CD4-positive, alpha-beta T cell treated with Interferon gamma for 1 hour (primary cell): Measurements from ENCODE around the gene DYRK1A.

Experiments used
- DNase-seq: peaks from one replicate; pipeline ENCODE4 v3.0.0-alpha.2; 2020

The DYRK1A gene

DNA sequence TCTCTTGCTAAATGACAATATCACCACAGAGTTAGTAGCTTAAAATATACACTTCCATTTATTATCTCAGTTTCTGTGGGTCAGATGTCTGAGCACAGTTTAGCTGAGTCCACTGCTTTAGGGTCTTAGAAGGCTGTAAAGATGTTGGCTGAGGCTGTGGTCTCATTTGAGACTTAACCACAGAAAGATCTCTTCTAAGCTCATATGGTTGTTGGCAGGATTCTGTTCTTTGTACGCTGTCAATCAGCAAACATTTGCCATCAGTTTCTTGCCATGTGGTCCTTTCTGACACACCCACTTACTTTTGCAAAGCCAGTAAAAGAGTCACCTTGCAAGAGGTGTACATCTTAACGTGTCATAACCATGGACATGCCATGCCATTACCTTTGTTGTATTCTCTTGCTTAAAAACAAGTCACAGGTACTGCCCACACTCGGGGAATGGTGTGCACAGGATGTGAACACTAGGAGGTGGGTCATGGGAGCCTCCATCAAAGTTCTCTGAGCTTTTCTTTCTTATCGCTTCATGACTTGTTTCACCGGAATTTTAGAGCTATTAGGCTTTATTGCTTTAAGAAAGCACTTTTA is 18.7 kb downstream of the DYRK1A start:
- DNase-seq, result no peak

DNA sequence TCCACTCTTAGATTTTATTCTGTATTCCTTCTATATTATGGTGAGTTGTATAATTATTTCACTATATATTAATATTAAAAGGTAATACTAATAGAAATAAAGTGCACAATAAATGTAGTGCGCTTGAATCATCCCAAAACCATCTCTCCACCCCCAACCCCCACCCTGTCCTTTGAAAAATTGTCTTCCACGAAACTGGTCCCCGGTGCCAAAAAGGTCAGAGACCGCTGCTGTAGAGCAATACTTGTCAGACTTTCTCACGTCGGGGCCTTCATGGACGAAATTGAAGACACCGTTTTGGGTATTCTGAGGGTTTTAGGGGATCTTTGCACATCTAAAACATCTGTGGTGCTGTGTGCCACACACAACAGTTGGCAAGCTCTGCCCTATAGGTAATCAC is 19.6 kb downstream of the DYRK1A start:
- DNase-seq, result no peak

DNA sequence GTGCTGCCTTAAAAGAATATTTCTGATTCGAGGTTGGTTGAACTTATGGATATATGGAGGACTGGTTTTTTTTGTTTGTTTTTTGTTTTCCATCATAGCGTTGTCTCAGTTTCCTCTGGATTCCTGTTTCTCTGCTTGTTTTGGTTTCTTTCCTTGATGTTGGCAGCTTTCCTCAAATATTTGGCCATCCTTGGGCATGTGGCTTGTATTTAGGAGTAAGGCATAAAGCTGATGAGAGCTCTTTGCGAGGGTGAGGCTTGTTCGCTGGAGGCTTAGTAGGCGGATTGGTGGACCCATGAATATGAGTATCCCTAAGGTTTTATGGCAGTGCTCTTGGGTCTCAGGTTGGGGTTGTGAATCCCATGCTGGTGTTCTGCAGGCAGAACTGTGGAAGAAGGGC is 22.9 kb downstream of the DYRK1A start:
- no peak for DNase-seq

DNA sequence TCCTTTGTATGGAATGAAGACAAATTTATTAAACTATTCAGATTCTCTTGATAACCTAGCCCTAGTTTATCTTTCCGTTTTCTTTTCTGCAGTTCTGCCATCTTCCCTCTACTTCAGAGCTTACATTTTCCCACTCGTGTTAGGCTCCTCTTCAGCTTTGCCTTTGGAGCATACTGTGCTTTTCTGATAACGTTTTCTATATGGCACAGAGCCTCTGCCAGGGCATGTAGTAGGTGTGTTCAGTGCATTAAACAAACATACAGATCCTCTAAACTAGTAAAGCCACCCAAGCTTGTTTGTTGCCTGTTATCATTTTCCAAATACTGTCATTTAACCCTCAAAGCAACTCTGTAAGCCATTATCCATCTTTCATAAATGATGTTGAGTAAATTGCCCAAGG is 25.1 kb downstream of the DYRK1A start:
- DNase-seq, result no peak

DNA sequence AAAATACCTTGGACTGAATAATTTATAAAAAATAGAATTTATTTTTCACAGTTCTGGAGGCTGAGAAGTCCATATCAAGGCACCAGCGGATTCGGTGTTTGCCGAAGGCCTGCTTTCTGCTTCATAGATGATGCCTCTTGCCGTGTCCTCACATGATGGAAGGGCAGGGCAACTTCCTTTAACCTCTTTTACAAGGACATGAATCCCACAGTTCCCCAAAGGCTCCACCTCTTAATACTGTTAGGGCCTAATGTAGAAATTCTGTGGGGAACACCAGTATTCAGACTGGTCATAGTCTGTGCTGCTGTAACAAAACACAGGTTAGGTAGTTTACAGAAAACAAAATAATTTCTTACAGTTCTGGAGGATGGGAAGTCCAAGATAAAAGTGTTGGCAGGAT is 25.9 kb downstream of the DYRK1A start:
- DNase-seq, result no peak

DNA sequence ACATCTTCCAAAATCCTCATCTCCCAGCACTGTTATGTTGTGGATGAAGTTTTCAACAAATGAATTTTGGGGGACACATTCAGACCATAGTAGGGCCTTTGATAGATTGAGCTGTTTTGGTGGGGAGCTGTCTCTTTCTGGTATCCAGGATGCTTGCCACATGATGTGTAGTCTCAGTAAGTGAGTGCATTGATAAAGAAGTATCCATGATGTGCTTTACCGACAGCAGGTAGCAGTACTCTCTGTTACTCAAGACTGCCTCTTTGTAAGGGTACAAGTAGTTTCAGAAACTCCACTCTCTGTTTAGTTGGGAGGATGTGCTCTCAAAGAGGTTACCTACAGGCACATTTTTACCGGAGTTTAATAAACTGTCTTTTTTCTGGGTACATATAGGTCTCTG is 26.5 kb downstream of the DYRK1A start:
- no peak for DNase-seq

DNA sequence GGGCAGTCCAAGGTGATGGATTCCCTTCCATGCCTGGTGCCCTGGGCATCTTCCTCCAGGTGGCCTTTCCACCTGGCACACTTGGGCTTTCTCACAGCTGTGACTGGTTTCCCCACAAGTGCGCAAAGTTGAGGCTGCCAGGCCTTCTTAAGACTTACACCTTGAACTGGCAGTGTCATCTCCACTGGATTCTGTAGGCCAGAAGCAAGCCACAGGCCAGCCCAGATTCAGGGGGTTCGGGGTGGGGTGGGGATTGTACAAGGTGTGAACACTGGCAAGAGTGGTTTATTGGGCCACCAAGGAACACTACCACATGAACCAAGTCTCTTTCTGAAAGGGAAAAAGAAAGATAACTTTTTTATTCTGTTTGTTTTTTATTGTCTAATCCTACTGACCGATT is 27.2 kb downstream of the DYRK1A start:
- no peak for DNase-seq

DNA sequence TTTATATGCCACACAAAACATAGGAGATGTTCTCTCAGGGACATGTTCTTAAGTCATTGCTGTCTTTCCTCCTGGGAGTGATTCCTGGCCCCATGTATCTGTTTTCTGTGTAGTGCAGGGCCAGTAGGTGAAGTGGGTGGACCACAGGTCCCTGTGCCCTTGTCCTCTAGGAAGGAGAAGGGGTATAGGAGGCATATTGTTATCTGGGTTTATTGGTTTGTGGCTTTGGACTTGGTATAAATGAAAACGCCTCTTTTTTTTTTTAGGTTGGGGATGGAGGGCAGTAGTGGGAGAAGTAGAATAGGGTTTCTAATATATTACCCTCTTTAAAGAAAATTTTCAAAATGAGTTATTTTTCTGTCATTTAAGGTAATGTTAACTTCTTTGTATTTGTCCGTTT is 29.4 kb downstream of the DYRK1A start:
- DNase-seq, result no peak

DNA sequence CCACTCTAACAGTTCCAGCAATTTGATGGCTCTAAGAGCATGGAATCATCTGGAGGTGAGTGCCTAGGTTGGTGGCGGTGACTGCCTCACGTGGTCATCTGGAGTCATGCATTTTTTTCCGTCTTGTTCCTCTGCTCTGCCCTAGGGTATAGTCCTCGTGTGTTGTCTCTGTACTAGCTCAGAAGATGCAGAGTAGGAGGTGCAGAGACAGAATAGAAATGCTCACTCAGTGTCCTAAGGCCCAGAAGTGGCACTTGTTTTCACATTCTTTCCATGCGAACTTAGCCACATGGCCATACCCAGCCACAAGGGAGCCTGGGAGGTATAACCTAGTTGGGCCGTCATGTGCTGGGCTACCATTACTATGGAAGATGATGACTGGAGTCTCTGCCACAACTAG is 30.3 kb downstream of the DYRK1A start:
- no peak for DNase-seq

DNA sequence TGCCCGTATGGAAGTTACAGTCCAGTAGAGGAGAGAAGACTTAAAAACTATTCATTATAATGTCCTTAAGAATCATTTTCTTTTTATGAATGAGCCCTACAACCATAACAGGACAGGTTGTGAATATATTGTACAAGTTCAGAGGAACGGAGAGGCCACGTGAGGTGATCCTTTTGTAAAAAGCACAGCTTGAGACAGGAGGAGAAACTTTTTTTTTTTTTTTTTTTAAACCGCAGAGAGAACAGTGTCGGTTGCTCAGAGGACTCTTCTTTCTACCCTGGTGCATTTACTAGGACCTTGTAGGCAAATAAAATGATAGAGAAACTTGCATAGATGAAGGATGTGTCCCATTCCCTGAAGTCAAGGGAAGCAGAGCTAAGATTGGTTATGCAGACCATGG is 32.1 kb downstream of the DYRK1A start:
- DNase-seq, result no peak

DNA sequence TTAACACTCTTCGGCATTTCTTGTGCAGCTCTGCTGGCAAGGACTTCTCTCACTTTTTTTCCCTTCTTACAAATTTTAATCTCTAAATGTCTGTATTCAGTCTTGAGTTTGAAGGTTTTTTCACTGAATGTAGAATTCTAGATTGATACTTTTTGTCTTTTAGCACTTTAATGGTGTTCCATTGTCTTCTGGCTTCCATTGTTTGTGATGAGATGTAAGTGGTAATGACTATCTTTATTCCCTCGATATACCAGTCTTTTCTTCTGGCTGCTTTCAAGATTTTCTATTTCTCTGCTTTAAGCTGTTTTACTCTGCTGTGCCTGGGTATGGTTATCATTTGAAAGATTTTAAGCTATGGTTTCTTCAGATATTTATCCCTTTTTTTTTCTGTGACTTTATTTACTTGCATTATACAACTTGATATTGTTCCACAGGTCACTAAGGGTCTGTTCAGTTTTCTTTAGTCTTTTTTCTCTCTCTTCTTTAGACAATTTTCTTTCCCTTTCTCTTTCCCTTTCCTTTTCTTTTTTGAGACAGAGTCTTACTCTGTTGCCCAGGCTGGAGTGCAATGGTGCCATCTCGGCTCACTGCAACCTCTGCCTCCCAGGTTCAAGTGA is 35.8 kb downstream of the DYRK1A start:
- no peak for DNase-seq

DNA sequence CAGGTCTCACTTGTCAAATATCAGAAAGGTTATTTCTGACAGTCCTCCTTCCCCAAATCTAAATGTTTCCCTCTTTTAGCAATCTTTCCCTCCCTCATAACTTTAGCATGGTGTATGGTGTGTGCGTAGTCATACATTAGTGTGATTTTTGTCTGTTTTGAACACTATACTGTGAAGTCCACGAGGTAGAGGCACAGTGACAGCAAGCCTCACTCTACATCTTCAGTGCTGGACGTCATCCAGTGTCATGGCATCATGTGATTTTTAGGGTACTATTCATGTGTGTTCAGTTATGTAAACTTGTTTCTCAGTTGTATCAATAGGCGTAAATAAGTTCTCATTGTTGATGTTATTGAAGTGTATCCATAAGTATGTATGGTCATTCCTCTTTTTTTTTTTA is 39.1 kb downstream of the DYRK1A start:
- DNase-seq, result no peak

DNA sequence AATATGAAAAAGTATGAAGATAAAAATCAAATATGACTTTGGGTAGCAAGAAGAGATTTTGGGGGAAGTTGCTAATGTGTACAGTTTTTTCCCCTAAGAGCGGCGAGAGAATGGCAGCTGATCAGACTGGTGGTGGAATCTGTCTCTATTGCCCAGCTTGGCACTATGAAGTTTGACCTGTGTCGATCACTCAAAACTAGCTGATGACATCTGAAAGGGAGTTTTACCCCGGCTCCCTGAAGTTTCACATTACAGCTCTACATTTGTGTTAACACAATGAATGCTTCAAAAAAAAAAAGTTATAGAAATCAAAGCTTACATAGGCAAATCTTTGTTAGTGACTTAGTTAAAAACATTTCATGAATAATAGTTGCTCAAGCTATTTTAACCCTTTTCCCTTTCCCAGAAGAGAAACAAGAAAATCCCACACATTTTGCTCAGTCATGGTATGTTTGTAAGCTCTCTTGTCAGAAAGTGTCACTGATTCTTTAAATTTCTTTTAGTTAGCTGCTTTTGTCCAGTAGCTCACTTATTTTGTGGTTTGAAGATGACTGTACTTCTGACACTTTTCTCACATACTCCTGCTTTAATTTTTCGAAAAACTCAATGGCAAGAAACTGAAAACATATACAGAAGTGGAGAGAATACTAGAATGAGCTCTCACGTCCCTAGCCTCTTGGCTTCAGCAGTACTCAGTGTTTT is 41.3 kb downstream of the DYRK1A start:
- no peak for DNase-seq

DNA sequence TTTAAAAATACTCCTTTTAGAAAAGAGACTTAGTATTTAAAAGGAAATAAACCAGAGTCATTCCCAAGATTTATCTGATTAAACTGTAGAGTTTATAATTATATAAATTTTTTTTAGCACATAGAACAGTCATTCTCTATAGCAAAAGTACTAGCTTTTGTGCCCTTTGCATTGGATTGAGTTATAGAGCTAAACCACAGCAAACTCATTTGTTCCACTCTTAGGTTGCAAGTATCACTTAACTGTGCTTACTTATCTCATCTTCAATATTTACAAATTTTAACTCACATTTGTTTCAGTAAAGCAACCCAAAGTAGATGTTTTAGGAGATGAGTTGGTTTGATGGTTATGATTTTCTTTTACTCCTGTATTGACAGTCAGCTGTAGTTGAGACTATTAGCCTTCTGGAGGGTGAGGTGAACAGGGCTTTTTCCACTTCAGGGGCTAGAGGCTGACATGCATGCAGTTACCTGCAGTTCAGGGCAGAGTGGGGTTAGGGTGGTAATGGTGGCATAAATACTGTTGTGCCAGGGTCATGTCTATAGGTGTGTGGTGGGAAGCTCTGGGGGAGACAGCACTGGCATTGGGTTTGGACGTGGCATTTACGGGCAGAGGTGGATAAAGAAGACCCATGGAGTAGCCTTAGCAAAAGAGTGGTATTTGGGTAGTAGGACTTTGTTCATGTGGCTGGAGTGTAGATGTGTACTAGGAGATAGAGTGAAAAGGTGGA is 42.1 kb downstream of the DYRK1A start:
- no peak for DNase-seq

DNA sequence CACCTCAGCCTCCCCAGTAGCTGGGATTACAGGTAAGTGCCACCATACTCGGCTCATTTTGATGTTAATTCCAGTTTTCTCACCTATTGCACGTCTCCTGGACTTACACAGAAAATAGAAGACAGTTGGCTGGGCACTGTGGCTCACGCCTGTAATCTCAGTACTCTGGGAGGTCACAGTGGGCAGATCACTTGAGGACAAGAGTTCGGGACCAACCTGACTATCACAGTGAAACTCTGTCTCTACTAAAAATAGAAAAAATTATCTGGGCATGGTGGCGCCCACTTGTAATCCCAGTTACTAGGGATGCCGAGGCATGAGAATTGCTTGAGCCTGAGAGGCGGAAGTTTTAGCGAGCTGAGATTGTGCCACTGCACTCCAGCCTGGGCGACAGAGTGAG is 44.1 kb downstream of the DYRK1A start:
- DNase-seq, result no peak

DNA sequence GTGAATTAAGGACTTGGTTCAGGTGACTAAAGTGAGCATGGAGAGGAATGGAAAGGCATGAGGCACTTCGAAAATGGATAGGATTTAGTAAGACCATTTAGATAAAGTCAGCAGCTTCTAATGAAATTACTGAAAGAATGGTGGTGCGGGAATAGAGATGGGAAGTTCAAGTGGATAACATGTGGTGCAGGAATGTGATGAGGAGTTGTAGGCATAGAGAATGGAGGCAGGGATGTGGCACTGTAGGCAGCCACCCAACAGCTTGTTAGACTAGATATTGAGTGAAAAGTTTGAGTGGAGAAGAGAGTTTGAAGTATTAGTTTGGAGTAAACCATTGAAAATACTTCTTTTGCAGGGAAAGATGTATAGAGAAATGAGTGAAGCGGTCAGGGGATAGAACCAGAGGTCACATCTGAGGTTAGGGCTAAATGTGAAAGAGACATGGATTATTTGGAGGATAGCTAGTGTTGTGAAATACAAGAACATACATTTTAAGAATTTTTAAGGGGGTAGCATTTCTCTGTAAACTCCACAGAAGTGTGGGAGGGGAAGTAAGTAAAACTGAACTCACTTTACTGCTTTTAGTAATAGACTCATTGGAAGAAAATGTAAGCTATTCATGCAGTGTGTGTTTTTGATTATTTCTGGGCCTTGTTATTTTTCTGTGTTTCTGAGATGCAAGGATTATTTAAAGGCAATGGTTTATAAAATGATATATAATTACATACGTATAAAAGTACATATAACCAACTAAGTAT is 46.2 kb downstream of the DYRK1A start:
- no peak for DNase-seq

DNA sequence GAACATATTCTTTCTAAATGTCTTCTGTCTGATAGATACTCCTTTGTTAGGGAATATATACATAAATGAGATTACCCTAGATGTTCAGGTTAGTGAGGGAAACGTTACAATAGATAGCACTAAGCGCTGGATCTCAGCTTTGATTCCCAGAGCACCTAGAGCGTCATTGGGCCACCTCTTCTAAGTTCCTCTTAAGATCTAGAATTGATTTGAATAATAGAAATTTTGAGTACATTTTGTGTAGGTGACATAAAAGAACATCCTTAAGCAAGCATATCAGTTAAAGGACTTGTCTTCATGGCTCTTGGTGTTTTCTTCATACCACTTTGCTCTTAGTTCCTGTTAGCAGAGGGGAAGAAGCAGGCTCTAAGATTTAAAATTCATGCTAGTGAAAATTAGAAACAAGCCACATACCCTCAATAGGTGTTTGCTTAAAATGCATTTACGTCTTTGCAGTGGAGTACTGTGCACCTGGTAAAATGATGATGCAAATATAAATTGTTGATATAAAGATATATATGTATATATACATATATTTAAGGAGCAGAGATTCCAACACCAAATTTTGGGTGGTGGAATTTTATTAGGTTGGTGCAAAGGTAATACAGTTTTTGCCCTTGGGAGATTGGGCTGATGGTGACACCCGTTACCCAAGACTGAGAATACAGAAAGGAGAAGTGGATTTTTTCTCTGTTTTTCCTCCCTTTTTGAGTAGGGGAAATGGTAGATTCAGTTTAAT is 47.1 kb downstream of the DYRK1A start:
- no peak for DNase-seq

DNA sequence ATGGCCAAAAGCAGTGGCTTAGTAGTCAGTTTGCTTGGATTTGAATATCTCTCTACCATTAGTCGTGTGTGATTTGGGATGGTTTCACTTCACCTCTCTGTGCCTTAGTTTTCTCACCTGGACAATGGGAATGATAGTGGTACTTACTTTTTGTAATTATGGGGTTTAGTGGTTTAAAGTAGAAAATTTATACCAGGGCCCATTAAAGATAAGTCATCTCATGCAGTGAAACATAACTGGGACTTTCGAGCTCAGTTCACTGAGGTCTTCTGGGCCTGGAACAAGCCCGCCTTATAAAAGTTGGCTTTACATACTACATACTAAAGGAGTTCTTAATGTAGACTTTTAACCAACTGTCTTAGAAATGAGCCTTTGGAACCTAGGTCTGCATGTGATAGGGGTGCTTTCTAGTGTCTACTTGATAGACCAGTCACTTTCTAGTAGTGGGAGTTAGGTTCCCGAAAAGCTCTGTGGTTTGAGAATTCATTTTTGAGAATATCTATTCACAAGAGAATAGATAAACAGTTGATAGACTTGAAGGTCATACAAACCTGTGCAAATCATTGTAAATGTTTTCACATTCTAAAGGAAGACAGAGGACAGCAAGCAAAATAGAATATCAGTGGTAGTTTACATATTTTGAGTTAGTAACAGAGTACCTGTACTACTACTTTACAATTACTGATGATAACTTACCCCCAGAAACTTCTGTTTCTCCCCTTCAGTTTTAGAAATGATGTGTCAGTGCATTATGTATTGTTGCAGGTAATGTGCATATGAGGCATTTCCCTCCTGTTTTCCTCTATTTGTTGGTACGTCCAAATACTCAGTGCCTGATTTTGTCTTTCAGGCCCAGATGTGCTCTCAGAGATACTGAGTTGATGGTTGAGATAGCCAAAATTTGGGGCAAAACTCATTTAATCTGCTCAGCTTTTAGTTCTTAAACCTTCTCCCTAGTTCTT is 48.0 kb downstream of the DYRK1A start:
- DNase-seq, result no peak

DNA sequence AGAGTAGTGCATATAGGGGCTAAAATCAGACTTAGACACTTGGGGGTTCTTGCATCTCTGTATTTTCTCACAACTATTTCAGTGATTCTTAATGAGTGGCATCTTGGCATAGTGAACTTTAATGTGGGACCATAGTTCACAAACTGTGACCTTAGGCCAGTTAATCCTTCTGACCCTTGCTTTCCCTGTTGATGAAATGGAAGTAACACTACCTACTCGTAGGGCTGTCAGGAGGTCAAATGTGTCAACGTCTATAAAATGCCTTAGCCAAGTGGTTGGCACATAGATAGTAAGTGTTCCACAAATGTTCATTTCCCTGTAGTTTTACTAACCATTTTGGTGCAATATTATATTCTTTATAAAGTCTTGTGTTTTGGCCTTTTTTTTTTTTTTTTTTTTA is 49.4 kb downstream of the DYRK1A start:
- no peak for DNase-seq

DNA sequence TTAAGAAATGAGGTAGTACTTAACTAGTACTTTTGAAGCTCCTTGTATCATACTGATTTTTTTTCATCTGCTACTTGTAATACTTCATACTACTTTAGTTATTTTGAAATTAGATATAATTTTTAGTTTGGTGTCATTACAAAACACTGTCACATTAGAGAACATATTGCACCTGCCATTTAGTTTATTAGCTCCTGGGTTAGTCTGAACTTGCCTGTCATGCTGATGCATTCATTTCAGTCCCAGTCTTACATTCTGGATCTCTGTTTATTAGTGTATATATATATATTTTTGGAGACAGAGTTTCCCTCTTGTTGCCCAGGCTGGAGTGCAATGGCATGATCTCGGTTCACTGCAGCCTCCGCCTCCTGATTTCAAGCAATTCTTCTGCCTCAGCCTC is 50.3 kb downstream of the DYRK1A start:
- no peak for DNase-seq

DNA sequence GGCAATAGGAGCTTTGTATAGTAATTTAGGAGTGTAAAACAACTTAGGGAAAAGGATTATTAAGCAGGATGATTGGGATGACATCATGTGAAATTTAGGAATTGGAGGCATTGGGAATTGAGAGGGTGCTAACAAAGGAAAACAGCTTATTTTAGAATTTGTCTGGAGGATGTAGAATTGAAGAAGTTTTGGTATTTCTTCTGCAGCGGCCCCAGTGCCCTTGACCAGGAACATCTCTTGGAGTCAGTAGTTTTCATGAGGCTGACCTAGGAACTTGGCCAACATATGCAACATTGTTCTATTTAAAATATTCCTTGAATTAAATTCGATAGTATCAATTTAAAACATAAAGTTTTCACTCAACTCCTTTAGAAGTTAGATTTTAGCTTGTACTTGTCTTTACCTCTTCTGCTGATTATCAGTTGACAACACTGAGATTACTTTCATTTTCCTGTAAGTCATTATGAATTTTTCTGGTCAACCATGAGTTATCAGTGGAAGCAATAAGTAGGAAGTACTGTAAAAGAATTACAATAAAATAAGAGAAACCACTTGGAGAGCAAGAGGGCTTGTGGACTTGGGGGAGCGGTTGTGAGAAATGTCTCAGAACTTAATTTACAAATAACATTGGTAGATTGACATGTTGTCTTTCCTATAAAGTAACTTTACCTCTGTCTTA is 52.8 kb downstream of the DYRK1A start:
- DNase-seq, result no peak
